ENCODE measurements around the gene DIMT1.

DIMT1 gene

GRCh38 chr5:62369039-62369438 lies 34.7 kb downstream of the DIMT1 start:
- DNase-seq = no peak

- no peak for DNase-seq
Measured at GRCh38 chr5:62362701-62363100, 41.0 kb downstream of the DIMT1 start.

- peak in 1 of 2 experiments; percentile 27 for DNase-seq
Measured at GRCh38 chr5:62354028-62354874, 49.5 kb downstream of the DIMT1 start.

GRCh38 chr5:62348723-62349481 lies 54.8 kb downstream of the DIMT1 start:
- DNase-seq = no peak

- no peak for DNase-seq
Measured at GRCh38 chr5:62347928-62348327, 55.8 kb downstream of the DIMT1 start.

GRCh38 chr5:62346748-62347147 lies 57.0 kb downstream of the DIMT1 start:
- no peak for DNase-seq

- no peak for DNase-seq
Measured at GRCh38 chr5:62343428-62343827, 60.3 kb downstream of the DIMT1 start.

GRCh38 chr5:62342476-62342837 lies 61.2 kb downstream of the DIMT1 start:
- DNase-seq = no peak

- no peak for DNase-seq
Measured at GRCh38 chr5:62341783-62342475, 61.8 kb downstream of the DIMT1 start.

GRCh38 chr5:62340979-62341378 lies 62.7 kb downstream of the DIMT1 start:
- no peak for DNase-seq

GRCh38 chr5:62340392-62340791 lies 63.3 kb downstream of the DIMT1 start:
- no peak for DNase-seq
